ENCODE data around the gene R3HDM2. TPM values are rescaled to one million over a fixed set of nuclear protein-coding genes. Genes with fewer than 3 reads are reported as not detected.

R3HDM2 gene
- polyA plus RNA-seq, 1 donor from 2014 or later: 11.1 TPM

- H3K9ac ChIP-seq (ENCODE audit: low read length): no peak overlapping the region
- H3K27me3 ChIP-seq (ENCODE audit: insufficient read depth, low read depth, low read length): no peaks in the 10 kb centered on the region
- TF ChIP-seq CTCF (IDR thresholded peaks at IDR 0.05; ENCODE audit: poor library complexity, severe bottlenecking) (no peak), MXI1 (conservative IDR thresholded peaks at IDR 0.05; ENCODE audit: poor library complexity, severe bottlenecking) (no peak), SMC3 (conservative IDR thresholded peaks at IDR 0.05; ENCODE audit: poor library complexity) (no peak), POLR2AphosphoS5 (IDR thresholded peaks at IDR 0.05) (no peak), RAD21 (conservative IDR thresholded peaks at IDR 0.05) (no peak), EZH2 (IDR thresholded peaks at IDR 0.05; ENCODE audit: borderline replicate concordance, insufficient read depth, low read length, poor library complexity, severe bottlenecking) (no peak), TAF1 (IDR thresholded peaks at IDR 0.05; ENCODE audit: low read depth) (no peak), REST (IDR thresholded peaks at IDR 0.05; ENCODE audit: borderline replicate concordance) (no peak), EP300 (conservative IDR thresholded peaks at IDR 0.05; ENCODE audit: poor library complexity, severe bottlenecking) (no peak)
- H2AFZ ChIP-seq (ENCODE audit: low read depth, low read length): no peak overlapping the region
- no peaks in the 10 kb centered on the region for H3K9me3 ChIP-seq (ENCODE audit: low read length)
- H4K20me1 ChIP-seq (ENCODE audit: insufficient read depth): no peaks in the 10 kb centered on the region
- H3K4me3 ChIP-seq (ENCODE audit: low read length): no peak overlapping the region
- no peaks in the 10 kb centered on the region for H3F3A ChIP-seq (ENCODE audit: insufficient read depth, low read length, poor library complexity, severe bottlenecking)
- no peak overlapping the region for H3K4me2 ChIP-seq (ENCODE audit: low read length)
- no peak overlapping the region for H3K27ac ChIP-seq (ENCODE audit: low read length)
- H3K79me2 ChIP-seq (replicated peaks; ENCODE audit: insufficient read depth, low read length): no peaks in the 10 kb centered on the region
- H3K9me2 ChIP-seq (ENCODE audit: insufficient read depth, low read length): no peaks in the 10 kb centered on the region
- H3K36me3 ChIP-seq (ENCODE audit: insufficient read depth, low read length): no peaks in the 10 kb centered on the region
Measured at GRCh38 chr12:57325395-57325794, 105.4 kb downstream of the R3HDM2 start.

- H3F3A ChIP-seq (ENCODE audit: insufficient read depth, low read length, poor library complexity, severe bottlenecking): no peaks in the 10 kb centered on the region
- H3K27ac ChIP-seq (ENCODE audit: low read length): no peak overlapping the region
- TF ChIP-seq CTCF (IDR thresholded peaks at IDR 0.05; ENCODE audit: poor library complexity, severe bottlenecking): no peak
- no peak for TF ChIP-seq EP300 (conservative IDR thresholded peaks at IDR 0.05; ENCODE audit: poor library complexity, severe bottlenecking)
- TF ChIP-seq REST (IDR thresholded peaks at IDR 0.05; ENCODE audit: borderline replicate concordance): no peak
- no peak for TF ChIP-seq POLR2AphosphoS5 (IDR thresholded peaks at IDR 0.05)
- TF ChIP-seq RAD21 (conservative IDR thresholded peaks at IDR 0.05): no peak
- no peak for TF ChIP-seq MXI1 (conservative IDR thresholded peaks at IDR 0.05; ENCODE audit: poor library complexity, severe bottlenecking)
- no peak for TF ChIP-seq SMC3 (conservative IDR thresholded peaks at IDR 0.05; ENCODE audit: poor library complexity)
- no peak for TF ChIP-seq TAF1 (IDR thresholded peaks at IDR 0.05; ENCODE audit: low read depth)
- no peak for TF ChIP-seq EZH2 (IDR thresholded peaks at IDR 0.05; ENCODE audit: borderline replicate concordance, insufficient read depth, low read length, poor library complexity, severe bottlenecking)
- H3K4me3 ChIP-seq (ENCODE audit: low read length): no peak overlapping the region
- no peaks in the 10 kb centered on the region for H3K36me3 ChIP-seq (ENCODE audit: insufficient read depth, low read length)
- no peak overlapping the region for H2AFZ ChIP-seq (ENCODE audit: low read depth, low read length)
- H3K27me3 ChIP-seq (ENCODE audit: insufficient read depth, low read depth, low read length): no peaks in the 10 kb centered on the region
- H3K4me2 ChIP-seq (ENCODE audit: low read length): no peak overlapping the region
- H3K9me3 ChIP-seq (ENCODE audit: low read length): no peaks in the 10 kb centered on the region
- H4K20me1 ChIP-seq (ENCODE audit: insufficient read depth): no peaks in the 10 kb centered on the region
- H3K9ac ChIP-seq (ENCODE audit: low read length): no peak overlapping the region
- H3K9me2 ChIP-seq (ENCODE audit: insufficient read depth, low read length): no peaks in the 10 kb centered on the region
- no peaks in the 10 kb centered on the region for H3K79me2 ChIP-seq (replicated peaks; ENCODE audit: insufficient read depth, low read length)
Measured at GRCh38 chr12:57323416-57323815, 107.4 kb downstream of the R3HDM2 start.

Data from neural cell (in vitro differentiated cells).